ENCODE data around the gene NR5A2. TPM values are rescaled to one million over a fixed set of nuclear protein-coding genes. Genes with fewer than 3 reads are reported as not detected.

NR5A2 gene
- polyA plus RNA-seq, 3 donors from 2014 or later: not detected

DNA sequence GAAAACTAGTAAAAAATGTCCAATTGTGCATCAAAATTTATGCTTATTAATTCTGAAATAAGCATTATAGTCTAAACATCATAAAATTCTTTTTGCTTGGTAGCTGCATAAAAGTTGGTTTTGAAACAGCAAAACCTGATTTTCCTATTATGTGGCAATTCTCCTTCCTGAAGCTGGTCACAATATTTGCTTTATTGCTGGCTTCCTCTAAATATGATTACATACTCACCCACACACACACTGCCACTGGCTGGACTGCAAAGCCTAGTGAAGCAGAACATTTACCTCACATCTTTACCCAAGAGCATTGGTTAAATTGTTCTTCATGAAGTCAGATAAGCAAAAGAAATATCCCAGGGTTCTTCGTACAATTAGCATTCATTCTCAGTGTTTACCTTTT, 103.0 kb downstream of the NR5A2 start:
- H3K36me3 Mint-ChIP-seq: no peaks in the 10 kb centered on the region
- no peak for DNase-seq
- peaks cover 32 to 35% of the 10 kb centered on the region in 2 donors for H3K4me1 Mint-ChIP-seq
- no peaks in the 10 kb centered on the region for H3K9me3 Mint-ChIP-seq
- H3K27ac Mint-ChIP-seq: peak overlapping the region; percentile 17 to 83 (median 70)
- peak overlapping the region in 1 of 5 donors; percentile 6 for H3K4me3 Mint-ChIP-seq
- peaks cover 0 to 9% (median 2%) of the 10 kb centered on the region in 3 donors for H3K27me3 Mint-ChIP-seq (ENCODE audit: low read depth in 3 of 3)

DNA sequence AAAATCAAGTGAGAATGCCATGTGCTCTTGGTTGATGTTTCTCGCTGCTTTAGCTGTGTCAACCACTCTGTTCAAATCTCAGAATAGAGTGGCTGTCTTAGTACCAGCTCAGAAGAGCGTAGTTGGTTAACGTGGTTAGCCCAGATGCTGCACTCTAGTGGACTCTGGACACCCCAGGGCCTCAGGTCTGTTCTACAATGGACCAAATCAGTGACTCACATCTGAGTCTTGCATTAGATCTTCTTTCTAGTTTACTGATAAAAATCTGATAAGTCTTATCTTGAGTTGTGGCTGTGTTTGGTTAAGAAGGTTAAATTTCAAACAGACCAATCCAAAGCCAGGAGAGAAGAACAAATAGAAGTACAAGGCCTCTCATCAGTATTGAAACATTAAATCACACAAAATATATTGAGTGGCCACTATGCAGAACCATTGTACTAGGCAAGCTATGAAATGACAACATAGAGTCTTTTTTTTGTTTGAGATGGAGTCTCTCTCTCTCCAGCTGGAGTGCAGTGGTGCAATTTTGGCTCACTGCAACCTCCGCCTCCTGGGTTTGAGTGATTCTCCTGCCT, 104.1 kb downstream of the NR5A2 start:
- DNase-seq: no peak
- Mint-ChIP-seq H3K4me3 (no peak overlapping the region), H3K27me3 (ENCODE audit: low read depth in 3 of 3) (peaks cover 0 to 9% (median 2%) of the 10 kb centered on the region in 3 donors), H3K4me1 (peaks cover 32 to 35% of the 10 kb centered on the region in 2 donors), H3K27ac (peak overlapping the region in 4 of 6 donors; percentile 46 to 83 (median 68)), H3K9me3 (no peaks in the 10 kb centered on the region), H3K36me3 (no peaks in the 10 kb centered on the region)

DNA sequence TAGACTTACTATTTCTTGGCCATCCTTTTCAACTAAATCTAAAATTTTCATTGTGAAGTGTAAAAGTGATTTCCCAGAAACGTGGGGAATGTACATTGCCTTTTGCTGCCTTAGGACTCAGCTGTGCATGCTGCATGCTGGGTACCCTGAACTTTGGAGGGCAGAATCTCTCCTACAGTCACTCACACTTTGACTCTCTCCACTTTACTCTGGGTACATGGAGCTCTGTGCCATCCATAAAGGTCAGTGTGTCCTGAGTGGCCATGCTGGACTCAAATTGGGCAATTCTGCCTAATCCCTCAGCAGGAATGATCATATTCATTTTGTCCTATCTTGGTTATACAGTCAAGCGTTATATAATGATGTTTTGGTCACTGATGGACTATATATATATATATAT, 105.6 kb downstream of the NR5A2 start:
- DNase-seq: no peak
- H3K27me3 Mint-ChIP-seq (ENCODE audit: low read depth in 3 of 3): peaks cover 0 to 9% (median 2%) of the 10 kb centered on the region in 3 donors
- H3K36me3 Mint-ChIP-seq: no peaks in the 10 kb centered on the region
- H3K4me3 Mint-ChIP-seq: no peak overlapping the region
- no peak overlapping the region for H3K27ac Mint-ChIP-seq
- H3K9me3 Mint-ChIP-seq: no peaks in the 10 kb centered on the region
- peaks cover 32 to 34% of the 10 kb centered on the region in 2 donors for H3K4me1 Mint-ChIP-seq

DNA sequence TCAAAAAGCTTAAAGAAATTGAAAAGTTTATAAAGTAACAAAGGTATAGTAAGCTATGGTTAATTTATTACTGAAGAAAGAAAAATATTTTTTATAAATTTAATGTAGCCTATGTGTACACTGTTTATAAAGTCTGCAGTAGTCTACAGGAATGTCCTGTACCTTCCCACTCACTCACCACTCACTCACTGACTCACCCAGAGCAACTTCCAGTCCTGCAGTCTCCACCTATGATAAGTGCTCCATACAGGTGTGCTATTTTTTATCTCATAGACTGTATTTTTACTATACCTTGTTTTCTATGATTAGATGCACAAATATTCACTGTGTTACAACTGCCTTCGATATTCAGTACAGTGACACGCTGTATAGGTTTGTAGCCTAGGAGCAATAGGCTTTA, 106.6 kb downstream of the NR5A2 start:
- no peak for DNase-seq
- Mint-ChIP-seq H3K9me3 (no peaks in the 10 kb centered on the region), H3K4me3 (no peak overlapping the region), H3K27ac (no peak overlapping the region), H3K36me3 (no peaks in the 10 kb centered on the region), H3K4me1 (peaks cover 22 to 24% of the 10 kb centered on the region in 2 donors), H3K27me3 (ENCODE audit: low read depth in 3 of 3) (peaks cover 0 to 9% (median 2%) of the 10 kb centered on the region in 3 donors)

DNA sequence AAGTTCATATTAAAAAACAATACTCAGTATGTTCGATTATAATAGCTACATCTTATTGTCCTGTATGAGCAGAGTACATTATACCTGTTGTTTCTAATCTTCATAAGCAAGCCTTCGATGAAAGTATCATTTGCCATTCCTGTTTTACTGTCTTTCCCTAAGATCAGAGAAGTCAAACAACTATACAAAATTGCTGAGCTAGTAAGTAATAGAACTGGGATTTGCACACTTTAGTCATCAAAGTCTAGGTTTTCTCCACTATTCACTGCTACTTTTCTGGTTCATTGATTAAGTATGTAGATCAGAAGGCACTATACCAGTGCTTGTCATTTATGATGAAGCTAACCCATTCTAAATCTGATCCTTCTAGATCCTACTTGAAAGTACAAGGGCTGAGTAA, 108.9 kb downstream of the NR5A2 start:
- Mint-ChIP-seq H3K4me1 (peaks cover 3 to 4% of the 10 kb centered on the region in 2 donors), H3K9me3 (no peaks in the 10 kb centered on the region), H3K36me3 (no peaks in the 10 kb centered on the region), H3K27ac (no peak overlapping the region), H3K27me3 (ENCODE audit: low read depth in 3 of 3) (peaks cover 0 to 3% (median 2%) of the 10 kb centered on the region in 3 donors), H3K4me3 (no peak overlapping the region)
- DNase-seq: no peak

DNA sequence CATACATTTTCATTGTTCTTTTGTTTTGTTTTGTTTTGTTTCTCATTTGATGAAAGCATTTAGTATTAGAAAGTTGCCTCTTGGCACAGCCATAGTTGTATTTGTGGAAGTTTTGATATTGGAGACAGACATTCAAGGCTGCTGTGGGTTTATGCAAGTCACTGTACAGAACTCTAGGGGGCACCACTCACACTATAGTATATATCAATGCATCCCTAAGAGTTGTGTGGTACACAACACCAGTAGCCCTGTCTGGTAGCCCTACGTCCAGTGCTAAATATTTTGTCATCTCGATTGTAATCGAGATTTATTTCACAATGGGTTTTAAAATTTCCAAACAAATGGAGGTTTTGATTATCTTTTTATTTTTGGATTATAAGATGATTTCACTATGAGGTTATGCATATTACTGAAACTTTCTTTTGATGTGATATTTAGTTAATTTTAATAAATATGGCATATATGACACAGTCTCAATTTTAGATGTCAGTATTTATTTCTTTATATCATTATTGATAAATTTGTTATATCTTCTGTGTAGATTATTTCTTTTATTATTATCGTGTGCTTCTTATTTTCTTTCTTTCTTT, 112.2 kb downstream of the NR5A2 start:
- DNase-seq: peak; percentile 28 to 47 (median 43)
- H3K27me3 Mint-ChIP-seq (ENCODE audit: low read depth in 3 of 3): peaks cover 0 to 2% (median 0%) of the 10 kb centered on the region in 3 donors
- H3K36me3 Mint-ChIP-seq: no peaks in the 10 kb centered on the region
- no peaks in the 10 kb centered on the region for H3K4me1 Mint-ChIP-seq
- no peak overlapping the region for H3K4me3 Mint-ChIP-seq
- no peak overlapping the region for H3K27ac Mint-ChIP-seq
- H3K9me3 Mint-ChIP-seq: no peaks in the 10 kb centered on the region

DNA sequence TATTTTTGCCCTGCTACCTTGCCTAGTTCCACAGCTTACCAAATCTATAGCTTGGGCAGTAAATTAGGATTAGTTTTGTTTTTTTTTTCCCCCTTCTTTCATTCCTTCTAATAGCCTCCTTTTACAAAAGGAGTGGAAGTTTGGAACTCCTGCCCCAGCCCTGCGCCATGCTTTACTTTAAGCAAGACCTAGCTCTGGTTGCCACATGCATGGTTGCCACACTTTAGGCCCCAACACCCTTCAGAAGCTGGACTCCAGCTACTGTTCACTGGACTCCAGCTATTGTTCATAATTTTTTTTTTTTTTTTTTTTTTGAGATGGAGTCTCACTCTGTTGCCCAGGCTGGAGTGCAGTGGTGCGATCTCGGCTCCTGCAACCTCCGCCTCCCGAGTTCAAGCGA, 115.8 kb downstream of the NR5A2 start:
- Mint-ChIP-seq H3K9me3 (no peaks in the 10 kb centered on the region), H3K27me3 (ENCODE audit: low read depth in 3 of 3) (no peaks in the 10 kb centered on the region), H3K27ac (no peak overlapping the region), H3K36me3 (no peaks in the 10 kb centered on the region), H3K4me1 (peaks cover 0 to 2% of the 10 kb centered on the region in 2 donors), H3K4me3 (no peak overlapping the region)
- no peak for DNase-seq

DNA sequence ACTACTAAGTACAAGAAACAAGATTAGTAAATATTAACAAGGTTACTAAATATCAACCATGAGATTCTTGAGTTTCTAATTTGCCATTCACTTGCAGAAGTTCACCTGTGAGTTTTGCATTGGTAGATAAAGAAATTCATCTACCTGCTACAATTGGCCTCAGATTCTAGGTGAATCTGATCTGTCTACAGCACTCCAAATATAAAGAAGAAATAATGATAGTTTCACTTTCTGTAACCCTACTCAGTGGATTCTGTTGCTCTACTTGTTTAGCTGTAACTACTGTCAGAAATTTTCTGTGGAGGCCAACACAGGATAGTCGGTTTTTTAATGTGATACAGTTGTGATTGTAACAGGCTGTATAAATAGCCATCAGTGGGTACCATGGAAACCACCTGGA, 118.6 kb downstream of the NR5A2 start:
- peaks cover 0 to 5% of the 10 kb centered on the region in 2 donors for H3K4me1 Mint-ChIP-seq
- DNase-seq: no peak
- no peaks in the 10 kb centered on the region for H3K9me3 Mint-ChIP-seq
- peak overlapping the region in 1 of 6 donors; percentile 18 for H3K27ac Mint-ChIP-seq
- peaks cover 0 to 3% (median 0%) of the 10 kb centered on the region in 3 donors for H3K36me3 Mint-ChIP-seq
- H3K4me3 Mint-ChIP-seq: no peak overlapping the region
- peaks cover 2 to 5% (median 4%) of the 10 kb centered on the region in 3 donors for H3K27me3 Mint-ChIP-seq (ENCODE audit: low read depth in 3 of 3)

DNA sequence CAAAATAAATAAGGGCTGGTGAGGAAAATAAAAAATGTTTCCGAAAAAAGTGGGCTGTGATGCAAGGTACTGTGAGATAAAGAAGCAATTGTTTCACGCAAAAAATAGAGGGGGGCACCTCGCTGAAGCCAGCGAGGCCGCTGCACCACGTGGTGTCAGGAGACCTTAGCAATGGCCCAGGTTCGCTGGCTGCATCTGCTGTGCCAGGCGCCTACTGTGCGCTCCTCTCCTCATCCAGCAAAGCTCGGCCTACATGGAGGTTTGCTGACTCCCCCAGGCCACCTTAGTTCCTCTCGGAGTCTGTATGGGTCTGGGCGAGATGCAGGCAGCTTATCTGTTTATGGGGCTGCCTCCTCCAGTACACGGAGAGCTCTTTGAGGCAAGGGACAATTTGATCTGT, 119.6 kb downstream of the NR5A2 start:
- Mint-ChIP-seq H3K9me3 (no peaks in the 10 kb centered on the region), H3K27ac (no peak overlapping the region), H3K4me3 (no peak overlapping the region), H3K27me3 (ENCODE audit: low read depth in 3 of 3) (peaks cover 2 to 5% (median 4%) of the 10 kb centered on the region in 3 donors), H3K4me1 (peaks cover 0 to 5% of the 10 kb centered on the region in 2 donors), H3K36me3 (peaks cover 0 to 3% (median 0%) of the 10 kb centered on the region in 3 donors)
- DNase-seq: no peak

DNA sequence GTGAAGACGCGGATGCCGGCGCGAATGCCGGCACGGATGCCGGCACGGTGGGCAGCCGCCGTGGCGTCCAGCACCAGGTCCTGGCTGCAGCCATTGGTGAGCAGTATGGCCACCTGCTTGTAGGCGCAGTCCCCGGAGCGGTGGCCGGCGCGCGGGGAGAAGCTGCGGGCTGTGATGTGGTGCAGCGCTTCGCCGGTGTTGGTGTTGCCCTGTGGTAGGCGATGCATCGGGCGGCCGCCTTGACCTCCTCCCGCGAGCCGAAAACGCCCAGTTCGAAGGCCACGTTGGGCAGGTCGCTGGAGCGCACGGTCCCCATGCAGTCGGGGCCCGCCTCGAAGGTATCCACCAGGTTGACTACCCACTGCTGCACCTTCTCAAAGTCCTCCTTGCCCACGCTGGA, 120.2 kb downstream of the NR5A2 start:
- H3K27me3 Mint-ChIP-seq (ENCODE audit: low read depth in 3 of 3): peaks cover 2 to 5% (median 4%) of the 10 kb centered on the region in 3 donors

DNA sequence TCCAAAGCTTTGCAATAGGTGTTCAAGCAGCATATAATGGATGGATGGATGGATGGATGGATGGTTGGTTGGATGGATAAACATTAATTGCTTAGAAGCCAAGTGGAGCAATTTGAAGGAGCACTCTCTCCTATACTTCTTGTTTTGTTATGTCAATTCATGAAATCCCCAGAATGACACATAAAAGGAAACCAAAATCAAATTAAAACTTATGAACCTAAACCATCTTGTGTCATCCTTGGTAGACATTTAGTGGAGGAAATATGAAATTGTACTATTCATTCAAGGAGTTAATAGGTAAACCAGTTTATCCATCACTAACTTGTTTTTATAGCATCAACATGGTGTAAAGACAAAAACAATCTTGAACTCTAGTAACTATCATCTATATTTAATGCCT, 122.5 kb downstream of the NR5A2 start:
- no peak overlapping the region for H3K4me3 Mint-ChIP-seq
- peaks cover 5 to 6% (median 5%) of the 10 kb centered on the region in 3 donors for H3K27me3 Mint-ChIP-seq (ENCODE audit: low read depth in 3 of 3)
- peaks cover 26 to 27% of the 10 kb centered on the region in 2 donors for H3K4me1 Mint-ChIP-seq
- H3K36me3 Mint-ChIP-seq: peaks cover 0 to 3% (median 0%) of the 10 kb centered on the region in 3 donors
- no peak for DNase-seq
- H3K9me3 Mint-ChIP-seq: no peaks in the 10 kb centered on the region
- peak overlapping the region in 1 of 6 donors; percentile 78 for H3K27ac Mint-ChIP-seq

More for the DNA sequence above, 120.2 kb downstream of the NR5A2 start:
- Mint-ChIP-seq H3K27ac (no peak overlapping the region), H3K4me1 (peaks cover 3 to 7% of the 10 kb centered on the region in 2 donors), H3K36me3 (peaks cover 0 to 3% (median 0%) of the 10 kb centered on the region in 3 donors), H3K9me3 (no peaks in the 10 kb centered on the region), H3K4me3 (no peak overlapping the region)
- no peak for DNase-seq

DNA sequence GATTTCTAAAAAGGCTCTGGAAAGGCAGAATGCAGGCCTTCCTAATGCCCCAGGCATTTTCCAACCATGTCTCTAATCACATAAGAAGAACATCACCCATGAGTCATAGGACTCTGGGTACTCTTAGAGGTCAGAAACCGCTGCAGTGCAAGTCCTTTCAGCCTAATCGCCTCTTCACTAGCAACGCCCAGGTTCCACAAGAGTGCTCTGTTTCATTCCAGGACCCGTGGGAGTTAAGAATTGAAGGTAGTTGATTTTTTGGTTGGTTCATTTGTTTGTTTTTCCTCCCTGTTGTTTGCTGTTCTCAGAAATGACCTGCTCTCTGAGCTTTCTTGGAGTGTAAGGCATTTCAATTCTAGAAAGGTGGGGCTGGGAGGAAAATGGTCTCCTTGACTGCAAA, 123.2 kb downstream of the NR5A2 start:
- Mint-ChIP-seq H3K4me3 (no peak overlapping the region), H3K4me1 (peaks cover 28 to 30% of the 10 kb centered on the region in 2 donors), H3K27me3 (ENCODE audit: low read depth in 3 of 3) (peaks cover 5 to 6% (median 5%) of the 10 kb centered on the region in 3 donors), H3K27ac (peak overlapping the region in 1 of 6 donors; percentile 6), H3K9me3 (no peaks in the 10 kb centered on the region), H3K36me3 (peaks cover 0 to 3% (median 0%) of the 10 kb centered on the region in 3 donors)
- no peak for DNase-seq

DNA sequence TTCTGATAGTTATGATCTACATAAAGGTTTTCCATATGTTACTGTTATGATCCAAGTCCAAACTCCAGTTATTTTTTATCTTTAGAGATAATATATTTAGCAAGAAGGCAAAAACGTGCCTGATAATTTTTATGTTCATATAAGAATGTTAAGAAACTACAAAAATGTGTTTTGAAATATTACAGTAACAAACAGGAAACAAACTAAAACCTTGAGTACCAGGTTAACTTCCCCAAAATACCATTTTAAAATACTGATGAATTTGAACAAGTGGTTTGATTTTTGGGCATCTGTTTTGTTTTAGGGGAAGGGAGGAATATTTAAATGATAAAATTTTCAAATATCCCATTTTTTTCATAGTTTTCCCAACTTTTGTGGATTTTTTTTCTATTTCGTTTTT, 124.8 kb downstream of the NR5A2 start:
- Mint-ChIP-seq H3K27ac (peak overlapping the region in 2 of 6 donors; percentile 58 to 90), H3K36me3 (peaks cover 0 to 3% (median 0%) of the 10 kb centered on the region in 3 donors), H3K4me3 (no peak overlapping the region), H3K9me3 (no peaks in the 10 kb centered on the region), H3K4me1 (peaks cover 26 to 30% of the 10 kb centered on the region in 2 donors), H3K27me3 (ENCODE audit: low read depth in 3 of 3) (peaks cover 5 to 6% (median 5%) of the 10 kb centered on the region in 3 donors)
- no peak for DNase-seq

DNA sequence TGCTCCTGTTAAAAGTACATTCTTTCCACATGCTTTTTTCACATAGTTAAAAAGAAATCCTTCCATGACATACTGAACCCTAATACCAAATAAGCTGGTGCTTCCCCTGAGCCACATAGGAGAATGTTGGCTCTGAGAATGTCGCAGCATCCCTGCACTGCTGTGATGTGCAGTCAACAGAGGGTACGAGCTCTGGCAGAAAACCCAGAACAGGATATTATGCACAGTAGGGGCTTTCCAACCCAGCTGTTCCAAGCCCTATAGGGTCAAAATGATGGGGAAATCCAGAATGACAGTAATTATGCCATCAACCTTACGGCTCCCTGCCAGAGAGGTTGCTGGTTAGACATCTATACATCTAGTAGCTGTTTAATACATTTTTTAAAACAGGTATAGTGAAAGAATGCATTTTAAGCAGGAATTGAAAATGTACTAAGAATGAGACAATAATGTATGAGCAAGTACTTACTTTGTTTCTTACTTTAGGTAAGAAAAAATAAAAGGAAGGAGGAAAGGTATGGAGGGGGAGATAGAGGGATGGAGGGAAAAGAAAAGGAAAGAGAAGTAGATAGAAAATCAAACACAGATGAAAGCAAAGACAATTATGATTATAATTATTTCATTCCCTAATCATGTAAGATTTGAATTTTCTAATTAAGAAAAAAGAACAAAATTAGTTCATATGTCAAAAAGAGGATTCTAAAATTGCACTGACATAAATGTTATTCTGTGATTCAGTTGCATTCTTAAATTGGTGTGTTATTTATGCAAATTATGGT, 126.0 kb downstream of the NR5A2 start:
- Mint-ChIP-seq H3K36me3 (peaks cover 0 to 3% (median 0%) of the 10 kb centered on the region in 3 donors), H3K27ac (peak overlapping the region in 5 of 6 donors; percentile 81 to 94 (median 90)), H3K27me3 (ENCODE audit: low read depth in 3 of 3) (peaks cover 5 to 6% (median 5%) of the 10 kb centered on the region in 3 donors), H3K4me1 (peaks cover 26 to 30% of the 10 kb centered on the region in 2 donors), H3K9me3 (no peaks in the 10 kb centered on the region), H3K4me3 (peak overlapping the region; percentile 31 to 81 (median 71))
- DNase-seq: peak; percentile 28 to 47 (median 38)

Measured in immature natural killer cell (primary cell).